GM12878 (cell line): ENCODE data around the gene SPOP. TPM values are rescaled to one million over a fixed set of nuclear protein-coding genes. Genes with fewer than 3 reads are reported as not detected.

Experiments
- ATAC-seq: fragments of 200-7000 bp; cut with Tn5 transposase; 3 replicates; pipeline ENCODE4 v1.9.1; 2020; ENCODE audit warnings: mild to moderate bottlenecking, moderate library complexity
- BruUV-seq: library from RNA; stranded (reverse); fragments of 400-500 nt; replicated peaks from 2 replicates; lab custom pipeline; 2021; lab: Mats Ljungman, UMichigan
- CTCF ChIA-PET: fragments of 300-600 bp; sonication (Branson Sonifier 250); formaldehyde crosslinking; extraction: SDS; loops from one replicate; lab custom pipeline; 2021; ENCODE audit warnings: inconsistent platforms; lab: Yijun Ruan, JAX
- POLR2A ChIA-PET: fragments of 350-600 bp; formaldehyde crosslinking; extraction: SDS; loops from one replicate; lab custom pipeline; 2021; ENCODE audit warnings: inconsistent platforms; lab: Charles Lee
- RAD21 ChIA-PET: fragments of 300-600 bp; sonication (Branson Sonifier 250); formaldehyde crosslinking; loops from one replicate; lab custom pipeline; 2023; ENCODE audit warnings: antibody characterized with exemption; ENCODE audit not compliant: unreplicated experiment; lab: Charles Lee
- SMC1A ChIA-PET: fragments of 300-600 bp; sonication (Branson Sonifier 250); formaldehyde crosslinking; loops from one replicate; lab custom pipeline; 2023; ENCODE audit not compliant: unreplicated experiment, uncharacterized antibody; lab: Charles Lee
- DNase-seq: peaks from one replicate; pipeline ENCODE4 v3.0.0-alpha.2; 2011; ENCODE audit warnings: low read depth, low spot score
- FAIRE-seq: peaks from 3 replicates; lab custom pipeline; 2011; peaks lifted over from hg19 to GRCh38; lab: Jason Lieb, UNC
- H2AFZ ChIP-seq: 2 replicates; pipeline ENCODE4 v1.6.0; 2011; ENCODE audit warnings: low read depth, low read length, control low read depth; ENCODE audit not compliant: control insufficient read depth
- H3K27ac ChIP-seq: 2 replicates; pipeline ENCODE4 v1.5.1; 2011; ENCODE audit warnings: control low read depth; ENCODE audit not compliant: control insufficient read depth, insufficient read depth
- H3K27me3 ChIP-seq, 2 experiments: replicated peaks in 1 of 2; 2 replicates each; pipeline versions ENCODE4 v1.6.0 to v1.6.1; 2011; ENCODE audit warnings: low read length in 1 of 2; ENCODE audit not compliant: control insufficient read depth in 2 of 2, insufficient read depth in 2 of 2
- H3K36me3 ChIP-seq, 2 experiments: 2 replicates each; pipeline ENCODE4 v1.5.1; 2011; ENCODE audit warnings: low read length in 1 of 2; ENCODE audit not compliant: control insufficient read depth in 2 of 2, insufficient read depth in 2 of 2
- H3K4me1 ChIP-seq: 2 replicates; pipeline ENCODE4 v1.6.1; 2011; ENCODE audit warnings: mild to moderate bottlenecking, low read length, moderate library complexity, mixed read lengths; ENCODE audit not compliant: control insufficient read depth, insufficient read depth
- H3K4me2 ChIP-seq: 2 replicates; pipeline ENCODE4 v1.6.0; 2011; ENCODE audit warnings: control low read depth; ENCODE audit not compliant: control insufficient read depth, insufficient read depth
- H3K4me3 ChIP-seq: fragments of 200-600 bp; sonication (generic); 2 replicates; pipeline ENCODE4 v1.5.1; 2016
- H3K79me2 ChIP-seq: 2 replicates; pipeline ENCODE4 v1.6.0; 2011; ENCODE audit warnings: low read length; ENCODE audit not compliant: control insufficient read depth, insufficient read depth
- H3K9ac ChIP-seq: 2 replicates; pipeline ENCODE4 v1.8.0; 2011; ENCODE audit warnings: low read length, control low read depth, mixed read lengths; ENCODE audit not compliant: control insufficient read depth, insufficient read depth
- H3K9me3 ChIP-seq: replicated peaks from 3 replicates; pipeline ENCODE4 v1.5.1; 2011; ENCODE audit warnings: mild to moderate bottlenecking, low read length; ENCODE audit not compliant: control insufficient read depth, insufficient read depth
- H4K20me1 ChIP-seq: 2 replicates; pipeline ENCODE4 v1.6.0; 2011; ENCODE audit not compliant: control insufficient read depth, insufficient read depth
- BRCA1 ChIP-seq: IDR thresholded peaks from 2 replicates; pipeline ENCODE4 v1.6.1; 2011; ENCODE audit warnings: low read depth, low read length, improper control_type of control experiment
- CREB1 ChIP-seq: IDR thresholded peaks from 2 replicates; pipeline ENCODE4 v1.6.1; 2012; ENCODE audit warnings: low read depth, mild to moderate bottlenecking, inconsistent platforms
- EP300 ChIP-seq, 2 experiments: fragments of 150-350 bp in 1 of 2; IDR thresholded peaks; 2 replicates each; pipeline ENCODE4 v1.6.1; 2011 to 2012; ENCODE audit warnings: low read depth in 2 of 2, low read length in 2 of 2, borderline replicate concordance in 1 of 2, improper control_type of control experiment in 1 of 2, inconsistent platforms in 1 of 2; ENCODE audit not compliant: control insufficient read depth in 1 of 2
- EZH2 ChIP-seq: IDR thresholded peaks from 2 replicates; pipeline ENCODE4 v1.6.1; 2012; ENCODE audit warnings: low read depth, mild to moderate bottlenecking, control low read depth, inconsistent platforms, low read length, borderline replicate concordance; ENCODE audit not compliant: control insufficient read depth
- FOS ChIP-seq: IDR thresholded peaks from 3 replicates; pipeline ENCODE4 v1.6.1; 2011; ENCODE audit warnings: borderline replicate concordance; ENCODE audit not compliant: insufficient read length; ENCODE audit errors: extremely low read depth
- IKZF2 ChIP-seq, 2 experiments: fragments of 450-650 bp; IDR thresholded peaks; 2 replicates each; pipeline ENCODE4 v1.6.1; 2017; ENCODE audit warnings: mild to moderate bottlenecking in 2 of 2, moderate library complexity in 2 of 2
- IRF4 ChIP-seq: IDR thresholded peaks from 2 replicates; pipeline ENCODE4 v1.6.1; 2011; ENCODE audit warnings: low read depth, low read length
- NRF1 ChIP-seq: conservative IDR thresholded peaks from 2 replicates; pipeline ENCODE4 v1.6.1; 2011; ENCODE audit warnings: mild to moderate bottlenecking, low read depth, low read length, improper control_type of control experiment
- RAD51 ChIP-seq: fragments of 450-650 bp; IDR thresholded peaks from 2 replicates; pipeline ENCODE4 v1.6.1; 2016; ENCODE audit warnings: moderate library complexity, mild to moderate bottlenecking, inconsistent platforms
- RBBP5 ChIP-seq: fragments of 200-600 bp; sonication (generic); conservative IDR thresholded peaks from 2 replicates; pipeline ENCODE4 v1.6.1; 2016
- SP1 ChIP-seq: IDR thresholded peaks from one replicate; pipeline ENCODE4 v1.6.1; 2011; ENCODE audit warnings: low read depth, low read length
- SREBF1 ChIP-seq: IDR thresholded peaks from 2 replicates; pipeline ENCODE4 v1.6.1; 2012; ENCODE audit warnings: mild to moderate bottlenecking, low read length
- STAT3 ChIP-seq: IDR thresholded peaks from 2 replicates; pipeline ENCODE4 v1.6.1; 2011; ENCODE audit warnings: low read depth, low read length, improper control_type of control experiment
- ZNF207 ChIP-seq: fragments of 450-650 bp; IDR thresholded peaks from 2 replicates; pipeline ENCODE4 v1.6.1; 2014; ENCODE audit warnings: antibody characterized with exemption, mild to moderate bottlenecking, borderline replicate concordance
- WGBS: methylation state at CpG from one replicate; pipeline ENCODE4 v1.1.6; 2016; ENCODE audit warnings: low lambda C conversion rate; ENCODE audit not compliant: insufficient replicate concordance, insufficient coverage; ENCODE audit errors: missing lambda C conversion rate; 5-methylcytosine and 5-hydroxymethylcytosine counted together
- in situ Hi-C: fragments of 300-500 bp; cut with MboI; formaldehyde crosslinking; loops from 9 replicates; pipeline ENCODE4 v1.14.3; 2018; ENCODE audit warnings: mixed read lengths
- intact Hi-C: fragments of 100-400 bp; cut with micrococcal nuclease; formaldehyde crosslinking; loops from one replicate; pipeline ENCODE4 v1.14.2; 2022; ENCODE audit not compliant: unreplicated experiment
- polyA plus RNA-seq, 11 experiments: library from polyadenylated mRNA; depleted of rRNA in 4 of 11; unstranded in 6 of 11; stranded (reverse) in 5 of 11; fragments of >200 nt; fragmentation: Nextera tagmentation in 4 of 11; fragmentation: Illumina TruSeq in 1 of 11; extraction: Ambion mirVana in 4 of 11; extraction: Trizol in 1 of 11; gene quantifications; 1 replicate in 1 of 11; 2 replicates in 10 of 11; pipeline versions ENCODE4 v1.2.1 to v1.2.3, GENCODE V29; 2011 to 2016; ENCODE audit warnings: inconsistent platforms in 2 of 11, missing spikeins in 2 of 11, low read depth in 1 of 11
- total RNA-seq, 4 experiments: library from RNA; depleted of rRNA in 3 of 4; stranded (reverse); fragments of >200 nt in 3 of 4; fragmentation: Illumina TruSeq in 1 of 4; extraction: Trizol in 1 of 4; gene quantifications; 2 replicates each; pipeline versions ENCODE4 v1.2.1 to v1.2.3, GENCODE V29; 2013 to 2021
- TF ChIP-seq, protein P1 (sequence below): IDR thresholded peaks from 2 replicates; pipeline ENCODE4 v1.6.1; 2011; ENCODE audit warnings: low read depth, low read length, improper control_type of control experiment, borderline replicate concordance
- TF ChIP-seq, protein P2 (sequence below): IDR thresholded peaks from 2 replicates; pipeline ENCODE4 v1.6.1; 2011; ENCODE audit warnings: borderline replicate concordance, low read depth, mild to moderate bottlenecking, moderate library complexity, low read length; ENCODE audit not compliant: insufficient read depth, poor library complexity, severe bottlenecking
- TF ChIP-seq, protein P3 (sequence below): fragments of 450-650 bp; IDR thresholded peaks from 2 replicates; pipeline ENCODE4 v1.6.1; 2016; ENCODE audit warnings: mild to moderate bottlenecking

The SPOP gene
- total and polyA plus RNA-seq, 10 of the 15 experiments (the other 5 are each of a cell fraction or from before 2014, with no cell fraction given): 35.1 to 80.4 (median 44.7) TPM

DNA sequence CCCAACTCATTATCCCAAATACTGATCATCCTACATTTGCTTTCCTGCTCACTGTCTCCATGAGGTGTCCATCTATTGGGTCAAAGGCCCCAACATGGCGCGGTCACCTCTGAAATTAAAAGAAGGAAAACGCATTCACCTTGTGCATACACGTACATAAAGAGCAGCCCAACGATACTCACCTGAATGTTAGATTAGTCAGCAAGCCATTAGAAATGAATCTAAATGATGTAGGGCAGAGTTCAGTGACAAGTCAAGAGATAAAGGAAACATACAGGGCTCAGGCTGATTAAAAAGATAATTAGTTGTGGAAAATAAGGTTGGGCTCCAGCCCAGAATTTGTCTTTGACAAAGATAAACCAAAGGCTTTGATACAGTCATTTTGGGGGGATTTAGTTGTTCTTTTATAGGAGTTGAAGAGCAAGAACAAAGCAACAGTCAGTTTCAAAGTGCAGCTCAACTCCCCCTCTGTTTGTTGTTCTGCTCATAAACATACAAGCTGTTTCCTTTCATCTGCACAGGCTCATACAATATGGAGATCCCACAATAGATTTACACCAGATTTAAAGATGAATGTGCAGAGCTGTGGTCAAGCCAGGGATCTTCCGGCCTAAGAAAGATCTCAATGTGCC lies 81.2 kb downstream of the SPOP start (continued):
- TF ChIP-seq EP300 (IDR thresholded peaks at IDR 0.05; ENCODE audit: borderline replicate concordance in 1 of 2, control insufficient read depth in 1 of 2, low read depth in 2 of 2, low read length in 2 of 2): no peak

DNA sequence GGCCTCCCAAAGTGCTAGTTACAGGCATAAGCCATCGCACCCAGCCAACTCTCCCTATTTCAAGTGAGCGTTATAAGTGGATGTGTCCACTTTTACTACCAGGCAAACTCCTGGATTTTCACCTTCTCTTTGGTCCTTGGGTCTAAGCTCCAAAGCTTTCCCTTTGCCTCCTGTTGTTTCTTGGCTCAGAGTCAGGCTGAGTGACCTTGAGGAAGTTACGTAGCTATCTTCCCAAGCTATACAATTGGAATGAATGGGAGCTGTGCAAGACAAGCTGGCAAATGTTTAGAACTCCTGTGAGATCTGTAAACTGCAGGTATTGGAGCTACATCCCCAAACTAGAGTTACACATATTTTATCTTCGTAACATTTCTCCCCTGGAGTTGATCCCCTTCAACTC lies 81.9 kb downstream of the SPOP start:
- no peak overlapping the region for H2AFZ ChIP-seq
- H3K4me2 ChIP-seq: no peak overlapping the region
- DNase-seq (no peak), ATAC-seq (no peak), FAIRE-seq (no peak)
- H3K79me2 ChIP-seq: no peaks in the 10 kb centered on the region
- ChIA-PET SMC1A (interaction anchor here (1.6 kb wide), 1 partner anchor 112 kb away, joined by 3 read pairs; the partner anchor contains the start of gene SLC35B1), CTCF (interaction anchor here (0.9 to 1.6 kb wide), 3 partner anchors 26 to 100 kb away, joined by 3 to 4 read pairs (median 3); no protein-coding TSS in a partner anchor), RAD21 (interaction anchor here (1.2 kb wide), 1 partner anchor 100 kb away, joined by 3 read pairs; no protein-coding TSS in a partner anchor), POLR2A (interaction anchor here (0.6 to 0.7 kb wide), 2 partner anchors 66 to 98 kb away, joined by 4 to 6 read pairs; no protein-coding TSS in a partner anchor)
- H3K27ac ChIP-seq: no peak overlapping the region
- no peaks in the 10 kb centered on the region for H3K4me1 ChIP-seq
- no peaks in the 10 kb centered on the region for H3K27me3 ChIP-seq
- no peak overlapping the region for H3K4me3 ChIP-seq
- intact Hi-C loops (no loop called here), in situ Hi-C loops (no loop called here)
- no peaks in the 10 kb centered on the region for H4K20me1 ChIP-seq
- 98% methylated on average over 4 of the region's 4 CpGs for WGBS
- H3K9ac ChIP-seq: no peak overlapping the region
- H3K36me3 ChIP-seq: peaks cover 4 to 8% of the 10 kb centered on the region in 2 experiments; a peak in 3 of 4 replicates
- BruUV-seq: no TSS peak
- no peaks in the 10 kb centered on the region for H3K9me3 ChIP-seq
- TF ChIP-seq STAT3: no peak
- TF ChIP-seq FOS: no peak
- no peak for TF ChIP-seq ZNF207
- TF ChIP-seq BRCA1: no peak
- TF ChIP-seq, protein P1, sequence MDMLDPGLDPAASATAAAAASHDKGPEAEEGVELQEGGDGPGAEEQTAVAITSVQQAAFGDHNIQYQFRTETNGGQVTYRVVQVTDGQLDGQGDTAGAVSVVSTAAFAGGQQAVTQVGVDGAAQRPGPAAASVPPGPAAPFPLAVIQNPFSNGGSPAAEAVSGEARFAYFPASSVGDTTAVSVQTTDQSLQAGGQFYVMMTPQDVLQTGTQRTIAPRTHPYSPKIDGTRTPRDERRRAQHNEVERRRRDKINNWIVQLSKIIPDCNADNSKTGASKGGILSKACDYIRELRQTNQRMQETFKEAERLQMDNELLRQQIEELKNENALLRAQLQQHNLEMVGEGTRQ: no peak
- no peak for TF ChIP-seq IRF4
- no peak for TF ChIP-seq SREBF1
- TF ChIP-seq RAD51: no peak
- TF ChIP-seq RBBP5: no peak
- no peak for TF ChIP-seq CREB1
- TF ChIP-seq IKZF2 (IDR thresholded peaks at IDR 0.05): no peak
- TF ChIP-seq, protein P2, sequence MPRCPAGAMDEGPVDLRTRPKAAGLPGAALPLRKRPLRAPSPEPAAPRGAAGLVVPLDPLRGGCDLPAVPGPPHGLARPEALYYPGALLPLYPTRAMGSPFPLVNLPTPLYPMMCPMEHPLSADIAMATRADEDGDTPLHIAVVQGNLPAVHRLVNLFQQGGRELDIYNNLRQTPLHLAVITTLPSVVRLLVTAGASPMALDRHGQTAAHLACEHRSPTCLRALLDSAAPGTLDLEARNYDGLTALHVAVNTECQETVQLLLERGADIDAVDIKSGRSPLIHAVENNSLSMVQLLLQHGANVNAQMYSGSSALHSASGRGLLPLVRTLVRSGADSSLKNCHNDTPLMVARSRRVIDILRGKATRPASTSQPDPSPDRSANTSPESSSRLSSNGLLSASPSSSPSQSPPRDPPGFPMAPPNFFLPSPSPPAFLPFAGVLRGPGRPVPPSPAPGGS: no peak
- no peak for TF ChIP-seq EZH2
- TF ChIP-seq, protein P3, sequence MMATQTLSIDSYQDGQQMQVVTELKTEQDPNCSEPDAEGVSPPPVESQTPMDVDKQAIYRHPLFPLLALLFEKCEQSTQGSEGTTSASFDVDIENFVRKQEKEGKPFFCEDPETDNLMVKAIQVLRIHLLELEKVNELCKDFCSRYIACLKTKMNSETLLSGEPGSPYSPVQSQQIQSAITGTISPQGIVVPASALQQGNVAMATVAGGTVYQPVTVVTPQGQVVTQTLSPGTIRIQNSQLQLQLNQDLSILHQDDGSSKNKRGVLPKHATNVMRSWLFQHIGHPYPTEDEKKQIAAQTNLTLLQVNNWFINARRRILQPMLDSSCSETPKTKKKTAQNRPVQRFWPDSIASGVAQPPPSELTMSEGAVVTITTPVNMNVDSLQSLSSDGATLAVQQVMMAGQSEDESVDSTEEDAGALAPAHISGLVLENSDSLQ: no peak
- no peak for TF ChIP-seq SP1
- no peak for TF ChIP-seq NRF1
